ENCODE results near the gene GGT5.
"Not testable (repeated sequence)": the region's sequence is repeated elsewhere in the genome, so short reads cannot be mapped to it uniquely, and the experiment has no call there.

DNA sequence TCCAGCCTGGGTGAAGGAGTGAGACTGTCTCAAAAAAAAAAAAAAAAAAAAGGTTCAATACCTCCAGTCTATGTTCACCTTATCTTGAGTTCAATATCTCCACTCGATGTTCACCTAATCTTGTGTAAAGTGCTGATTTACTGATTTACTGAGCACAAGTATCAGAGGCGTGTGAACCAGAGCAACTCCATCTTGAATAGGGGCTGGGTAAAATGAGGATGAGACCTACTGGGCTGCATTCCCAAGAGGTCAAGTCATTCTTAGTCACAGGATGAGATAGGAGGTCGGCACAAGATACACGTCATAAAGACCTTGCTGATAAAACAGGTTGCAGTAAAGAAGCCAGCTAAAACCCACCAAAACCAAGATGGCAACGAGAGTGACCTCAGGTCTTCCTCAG is 41.0 kb downstream of the GGT5 start:
- TF ChIP-seq, protein P1, sequence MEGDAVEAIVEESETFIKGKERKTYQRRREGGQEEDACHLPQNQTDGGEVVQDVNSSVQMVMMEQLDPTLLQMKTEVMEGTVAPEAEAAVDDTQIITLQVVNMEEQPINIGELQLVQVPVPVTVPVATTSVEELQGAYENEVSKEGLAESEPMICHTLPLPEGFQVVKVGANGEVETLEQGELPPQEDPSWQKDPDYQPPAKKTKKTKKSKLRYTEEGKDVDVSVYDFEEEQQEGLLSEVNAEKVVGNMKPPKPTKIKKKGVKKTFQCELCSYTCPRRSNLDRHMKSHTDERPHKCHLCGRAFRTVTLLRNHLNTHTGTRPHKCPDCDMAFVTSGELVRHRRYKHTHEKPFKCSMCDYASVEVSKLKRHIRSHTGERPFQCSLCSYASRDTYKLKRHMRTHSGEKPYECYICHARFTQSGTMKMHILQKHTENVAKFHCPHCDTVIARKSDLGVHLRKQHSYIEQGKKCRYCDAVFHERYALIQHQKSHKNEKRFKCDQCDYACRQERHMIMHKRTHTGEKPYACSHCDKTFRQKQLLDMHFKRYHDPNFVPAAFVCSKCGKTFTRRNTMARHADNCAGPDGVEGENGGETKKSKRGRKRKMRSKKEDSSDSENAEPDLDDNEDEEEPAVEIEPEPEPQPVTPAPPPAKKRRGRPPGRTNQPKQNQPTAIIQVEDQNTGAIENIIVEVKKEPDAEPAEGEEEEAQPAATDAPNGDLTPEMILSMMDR (IDR thresholded peaks at IDR 0.05) = not testable (repeated sequence)
- not testable (repeated sequence) for TF ChIP-seq ZFX (IDR thresholded peaks at IDR 0.05; ENCODE audit: borderline replicate concordance)

Data from 22Rv1 (cell line).